NT2/D1 (cell line): ENCODE results near the gene PPP2CA.

Experiments used
- SUZ12 ChIP-seq: IDR thresholded peaks from 2 replicates; pipeline ENCODE4 v1.6.1; 2011; ENCODE audit not compliant: insufficient read length, insufficient read depth; ENCODE audit errors: extremely low read depth
- YY1 ChIP-seq: IDR thresholded peaks from 2 replicates; pipeline ENCODE4 v1.6.1; 2011; ENCODE audit not compliant: insufficient read length, insufficient read depth
- ZNF274 ChIP-seq: IDR thresholded peaks from 2 replicates; pipeline ENCODE4 v1.6.1; 2011; ENCODE audit warnings: mild to moderate bottlenecking, low read depth, low read length

GRCh38 chr5:134146651-134147518 lies 79.0 kb downstream of the PPP2CA start:
- TF ChIP-seq ZNF274 (no peak), SUZ12 (no peak), YY1 (no peak)
